CD4-positive, alpha-beta T cell treated with Interleukin-2 at 100 ng/mL for 4 hours (primary cell): Measurements from ENCODE around the gene SNRPE.

Source experiments
- DNase-seq: peaks from one replicate; pipeline ENCODE4 v3.0.0-alpha.2; 2020; ENCODE audit warnings: low spot score

SNRPE gene

GRCh38 chr1:203880606-203881005 is 19.2 kb downstream of the SNRPE start:
- no peak for DNase-seq

- no peak for DNase-seq
Measured at GRCh38 chr1:203888807-203889251, 27.4 kb downstream of the SNRPE start.

DNA sequence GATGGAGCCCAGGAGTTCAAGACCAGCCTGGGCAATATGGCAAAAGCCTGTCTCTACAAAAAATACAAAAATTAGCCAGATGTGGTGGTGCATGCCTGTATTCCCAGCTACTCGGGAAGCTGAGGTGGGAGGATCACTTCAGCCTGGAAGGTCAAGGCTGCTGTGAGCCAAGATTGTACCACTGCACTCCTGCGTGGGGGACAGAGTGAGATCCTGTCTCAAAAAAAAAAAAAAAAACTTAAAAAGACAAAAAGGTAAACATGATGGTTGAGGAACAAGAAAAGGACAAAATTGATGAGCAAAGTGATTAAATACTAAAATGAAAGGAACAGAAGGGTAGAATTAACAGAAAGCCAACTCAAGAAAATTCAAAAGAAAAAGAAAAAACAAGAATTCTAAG is 30.6 kb downstream of the SNRPE start:
- DNase-seq = no peak

DNA sequence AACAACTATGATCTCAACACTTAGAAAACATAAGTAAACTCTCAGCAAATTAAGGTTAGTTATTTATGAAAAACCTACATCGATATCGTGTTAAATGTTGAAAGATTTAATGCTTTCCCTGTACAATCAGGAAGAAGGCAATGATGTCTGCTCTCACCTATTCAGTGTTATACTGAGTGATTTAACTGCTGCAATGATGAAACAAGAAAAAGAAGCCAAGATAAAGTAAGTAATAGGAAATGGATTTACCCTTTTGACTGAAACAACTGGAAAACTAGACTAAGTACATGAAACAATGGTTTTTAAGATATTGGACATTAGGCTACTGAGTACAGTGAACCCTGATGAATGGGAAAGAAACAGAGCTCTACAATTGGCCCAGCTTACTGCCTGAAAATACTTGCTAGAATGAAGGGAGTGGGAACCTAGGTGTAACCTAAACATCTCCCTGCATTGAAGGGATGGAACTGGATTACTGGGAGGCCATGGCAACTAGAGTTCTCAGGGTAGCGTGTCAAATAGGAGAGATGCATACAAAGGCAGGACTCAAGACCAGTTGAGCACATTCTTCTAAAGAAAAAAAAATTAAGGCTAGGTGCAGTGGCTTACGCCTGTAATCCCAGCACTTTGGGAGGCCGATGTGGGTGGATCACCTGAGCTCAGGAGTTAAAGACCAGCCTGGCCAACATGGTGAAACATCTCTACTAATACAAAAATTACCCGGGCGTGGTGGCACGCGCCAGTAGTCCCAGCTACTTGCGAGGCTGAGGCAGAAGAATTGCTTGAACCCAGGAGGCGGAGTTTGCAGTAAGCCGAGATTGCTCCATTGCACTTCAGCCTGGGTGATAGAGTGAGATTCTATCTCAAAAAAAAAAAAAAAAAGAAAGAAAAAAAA is 37.3 kb downstream of the SNRPE start:
- no peak for DNase-seq

DNA sequence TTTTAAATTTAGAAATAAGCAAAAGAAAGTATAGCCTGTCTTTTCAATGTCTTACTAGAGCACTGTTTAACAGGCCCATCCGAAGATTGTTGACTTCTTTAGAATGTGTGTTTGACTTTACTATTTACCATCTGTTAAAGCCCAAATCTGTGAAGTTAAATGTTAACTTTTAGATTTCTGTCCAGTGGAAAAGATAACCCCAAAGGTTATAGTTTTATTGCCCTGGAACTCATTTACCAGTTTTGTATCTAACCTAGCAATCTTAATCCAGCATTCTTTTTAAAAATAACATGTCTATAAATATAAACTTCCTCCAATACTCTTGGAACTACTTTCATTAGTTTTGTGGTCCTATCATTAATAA is 37.9 kb downstream of the SNRPE start:
- DNase-seq = no peak

GRCh38 chr1:203899869-203900714 is 38.7 kb downstream of the SNRPE start:
- DNase-seq = no peak

DNA sequence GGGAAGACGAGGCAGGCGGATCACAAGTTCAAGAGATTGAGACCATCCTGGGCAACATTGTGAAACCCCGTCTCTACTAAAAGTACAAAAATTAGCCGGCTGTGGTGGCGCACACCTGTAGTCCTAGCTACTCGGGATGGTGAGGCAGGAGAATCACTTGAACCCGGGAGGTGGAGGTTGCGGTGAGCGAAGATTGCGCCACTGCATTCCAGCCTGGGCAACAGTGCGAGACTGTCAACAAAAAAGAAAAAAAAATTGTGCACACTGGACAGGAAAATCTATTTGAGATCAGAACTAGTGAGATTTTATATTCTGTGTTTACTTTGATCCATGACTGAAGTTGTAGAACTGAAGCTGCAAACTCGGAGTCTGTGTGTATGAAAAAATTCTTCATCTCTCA is 40.2 kb downstream of the SNRPE start:
- DNase-seq = no peak

DNA sequence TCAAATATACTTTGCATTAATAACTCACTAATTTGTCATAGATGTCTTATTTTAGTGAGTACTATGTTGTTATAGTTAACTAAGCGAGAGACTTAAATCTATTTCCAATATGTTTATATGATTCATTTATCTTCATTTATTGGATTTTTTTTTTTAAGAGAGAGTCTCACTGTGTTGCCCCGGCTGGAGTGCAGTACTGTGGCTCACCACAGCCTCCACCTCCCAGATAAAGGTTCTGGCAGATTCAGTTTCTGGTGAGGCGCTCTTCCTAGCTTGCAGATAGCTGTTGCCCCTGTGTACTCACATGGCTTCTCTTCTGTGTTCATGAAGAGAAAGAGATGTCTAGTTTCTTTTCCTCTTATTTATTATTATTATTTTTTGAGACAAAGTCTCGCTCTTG is 43.9 kb downstream of the SNRPE start:
- no peak for DNase-seq

DNA sequence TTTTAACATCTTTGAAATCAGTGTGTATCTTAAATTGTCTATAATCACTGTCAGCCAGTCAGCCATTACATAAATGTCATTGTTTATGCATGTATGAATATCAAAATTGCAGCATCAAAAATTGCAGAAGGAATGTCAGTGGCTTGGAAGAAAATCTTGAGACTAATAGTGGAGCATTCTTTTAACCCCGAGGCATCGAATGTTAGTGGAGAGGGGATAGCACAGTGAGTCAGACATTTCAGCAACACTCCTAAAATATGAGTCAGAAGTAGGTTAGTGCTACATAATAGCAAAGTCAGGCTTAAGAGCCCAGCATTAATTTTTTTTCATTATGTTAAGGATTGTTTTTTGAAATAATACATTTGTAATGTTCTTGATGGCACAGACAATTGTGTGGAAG is 45.5 kb downstream of the SNRPE start:
- no peak for DNase-seq

DNA sequence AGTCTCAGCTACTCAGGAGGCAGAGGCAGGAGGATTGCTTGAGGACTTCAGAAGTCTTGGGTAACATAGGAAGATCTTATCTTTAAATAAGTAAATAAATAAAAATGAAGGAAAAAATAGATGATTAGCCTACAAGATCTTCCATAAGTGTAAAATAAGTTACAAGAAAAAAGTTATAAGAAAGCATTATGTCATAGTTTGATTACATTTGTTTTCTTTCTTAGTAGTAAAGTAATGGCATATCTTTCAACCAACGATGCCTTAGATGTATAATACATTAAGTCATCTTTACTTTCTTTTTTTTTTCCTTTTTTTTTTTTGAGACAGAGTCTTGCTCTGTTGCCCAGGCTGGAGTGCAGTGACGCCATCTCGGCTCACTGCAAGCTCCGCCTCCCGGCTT is 46.5 kb downstream of the SNRPE start:
- no peak for DNase-seq

DNA sequence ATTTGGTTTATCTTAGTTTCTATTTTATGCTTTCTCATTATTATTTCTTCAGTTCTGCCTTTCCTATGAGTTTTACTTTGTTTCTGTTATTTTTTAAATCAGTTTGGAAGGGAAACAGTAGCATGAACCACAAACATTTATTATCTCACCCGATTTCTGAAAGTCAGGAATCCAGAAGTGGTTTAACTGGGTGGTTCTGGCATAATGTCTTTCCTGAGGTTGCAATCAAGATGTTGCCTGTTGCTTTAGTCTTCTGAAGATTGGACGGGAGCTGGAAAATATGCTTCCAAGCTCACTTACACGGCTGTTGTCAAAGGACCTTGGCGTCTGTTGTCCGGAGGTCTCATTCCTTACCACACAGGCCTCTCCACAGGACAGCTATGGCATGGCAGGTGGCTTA is 50.4 kb downstream of the SNRPE start:
- DNase-seq = no peak

GRCh38 chr1:203913073-203913521 is 51.7 kb downstream of the SNRPE start:
- DNase-seq = no peak

GRCh38 chr1:203914292-203914691 is 52.9 kb downstream of the SNRPE start:
- DNase-seq = no peak

- no peak for DNase-seq
Measured at GRCh38 chr1:203915811-203916210, 54.4 kb downstream of the SNRPE start.

- no peak for DNase-seq
Measured at GRCh38 chr1:203916756-203917155, 55.4 kb downstream of the SNRPE start.
